ENCODE data around the gene KCNK13.

Gene KCNK13

GRCh38 chr14:90091393-90091792 is 29.6 kb downstream of the KCNK13 start:
- Mint-ChIP-seq H3K9me3 (no peaks in the 10 kb centered on the region), H3K27me3 (peaks cover 22% of the 10 kb centered on the region), H3K27ac (no peak overlapping the region), H3K4me1 (peaks cover 3% of the 10 kb centered on the region), H3K4me3 (no peak overlapping the region), H3K36me3 (ENCODE audit: low read depth) (no peaks in the 10 kb centered on the region)
- ATAC-seq (no peak), DNase-seq (no peak)

GRCh38 chr14:90093942-90094595 is 32.3 kb downstream of the KCNK13 start:
- ATAC-seq, result peak; percentile 63
- Mint-ChIP-seq H3K36me3 (ENCODE audit: low read depth) (no peaks in the 10 kb centered on the region), H3K9me3 (no peaks in the 10 kb centered on the region), H3K4me1 (peaks cover 3% of the 10 kb centered on the region), H3K27ac (no peak overlapping the region), H3K27me3 (peaks cover 16% of the 10 kb centered on the region), H3K4me3 (no peak overlapping the region)
- DNase-seq, result no peak

DNA sequence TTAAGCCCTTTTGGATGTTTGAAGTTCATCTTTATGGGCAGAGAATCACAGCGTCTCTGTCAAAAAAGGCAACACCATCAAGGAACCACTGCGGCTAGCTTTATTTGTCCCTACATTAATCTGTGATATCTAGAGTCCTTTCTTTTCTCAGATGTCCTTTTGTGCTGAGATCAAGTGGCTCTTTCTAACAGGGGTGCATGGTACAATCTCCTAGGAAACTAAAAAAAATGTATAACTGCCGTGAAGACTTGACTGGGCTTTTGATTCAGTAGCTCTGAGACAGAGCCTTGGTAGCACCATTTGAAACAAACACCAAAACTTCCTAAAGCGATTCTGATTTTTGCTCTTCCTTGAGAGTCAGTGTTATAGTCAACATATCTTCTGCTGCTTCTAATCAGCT is 33.3 kb downstream of the KCNK13 start:
- H3K27me3 Mint-ChIP-seq, result peaks cover 13% of the 10 kb centered on the region
- H3K27ac Mint-ChIP-seq, result no peak overlapping the region
- no peak for DNase-seq
- no peak for ATAC-seq
- H3K4me1 Mint-ChIP-seq, result peaks cover 3% of the 10 kb centered on the region
- no peaks in the 10 kb centered on the region for H3K9me3 Mint-ChIP-seq
- H3K36me3 Mint-ChIP-seq (ENCODE audit: low read depth), result no peaks in the 10 kb centered on the region
- no peak overlapping the region for H3K4me3 Mint-ChIP-seq

DNA sequence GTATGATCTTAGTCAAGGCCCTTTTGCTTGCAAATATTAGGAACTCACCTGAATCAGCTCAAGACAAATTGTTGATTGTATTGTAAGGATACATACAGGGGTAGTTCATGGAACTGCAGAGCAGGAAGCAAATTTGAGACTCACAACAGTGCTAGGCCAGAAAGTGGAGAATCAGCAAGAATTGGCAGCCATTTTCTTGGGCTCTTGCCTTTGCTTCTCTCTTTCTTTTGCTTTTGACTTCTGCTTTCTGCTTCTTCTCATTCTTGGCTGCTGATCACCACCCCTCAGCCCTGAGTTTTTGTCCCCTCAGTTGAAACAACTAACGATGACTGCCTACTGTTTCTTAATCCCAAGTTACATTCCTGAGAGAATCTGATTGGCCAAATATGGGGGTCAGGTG is 34.8 kb downstream of the KCNK13 start:
- no peak for ATAC-seq
- H3K36me3 Mint-ChIP-seq (ENCODE audit: low read depth), result no peaks in the 10 kb centered on the region
- H3K4me1 Mint-ChIP-seq, result peaks cover 3% of the 10 kb centered on the region
- no peak overlapping the region for H3K4me3 Mint-ChIP-seq
- no peaks in the 10 kb centered on the region for H3K9me3 Mint-ChIP-seq
- peaks cover 13% of the 10 kb centered on the region for H3K27me3 Mint-ChIP-seq
- no peak for DNase-seq
- H3K27ac Mint-ChIP-seq, result no peak overlapping the region

DNA sequence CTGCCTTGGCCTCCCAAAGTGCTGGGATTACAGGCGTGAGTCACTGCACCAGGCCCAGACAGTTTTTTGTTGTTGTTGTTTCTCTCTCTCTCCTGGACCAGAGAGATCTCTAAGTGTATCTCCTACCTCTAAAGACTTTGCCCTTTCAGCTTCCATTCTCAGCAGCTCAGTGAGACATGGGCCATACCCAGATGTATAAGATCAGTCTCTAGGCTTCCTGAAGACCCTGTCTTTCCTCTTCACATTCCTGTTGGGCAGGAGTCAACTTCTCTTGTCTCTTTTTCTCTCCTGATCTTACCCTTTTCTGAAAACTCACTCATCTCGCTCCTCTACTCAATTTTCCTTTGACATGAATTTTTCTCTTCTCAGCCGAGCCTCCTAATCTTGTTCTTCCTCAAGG is 42.0 kb downstream of the KCNK13 start:
- Mint-ChIP-seq H3K27me3 (peaks cover 3% of the 10 kb centered on the region), H3K36me3 (ENCODE audit: low read depth) (no peaks in the 10 kb centered on the region), H3K27ac (no peak overlapping the region), H3K9me3 (no peaks in the 10 kb centered on the region), H3K4me3 (no peak overlapping the region), H3K4me1 (no peaks in the 10 kb centered on the region)
- DNase-seq (no peak), ATAC-seq (no peak)

GRCh38 chr14:90105756-90106155 is 44.0 kb downstream of the KCNK13 start:
- Mint-ChIP-seq H3K27ac (no peak overlapping the region), H3K4me1 (no peaks in the 10 kb centered on the region), H3K9me3 (no peaks in the 10 kb centered on the region)

GRCh38 chr14:90107789-90108188 is 46.0 kb downstream of the KCNK13 start:
- Mint-ChIP-seq H3K27ac (no peak overlapping the region), H3K36me3 (ENCODE audit: low read depth) (no peaks in the 10 kb centered on the region), H3K4me3 (no peak overlapping the region), H3K4me1 (no peaks in the 10 kb centered on the region), H3K9me3 (no peaks in the 10 kb centered on the region), H3K27me3 (peaks cover 9% of the 10 kb centered on the region)
- ATAC-seq, result no peak
- DNase-seq, result no peak

More at GRCh38 chr14:90105756-90106155, 44.0 kb downstream of the KCNK13 start:
- Mint-ChIP-seq H3K27me3 (peaks cover 3% of the 10 kb centered on the region), H3K4me3 (no peak overlapping the region), H3K36me3 (ENCODE audit: low read depth) (no peaks in the 10 kb centered on the region)
- DNase-seq, result no peak
- ATAC-seq, result no peak

GRCh38 chr14:90109858-90110257 is 48.1 kb downstream of the KCNK13 start:
- H3K4me1 Mint-ChIP-seq, result no peaks in the 10 kb centered on the region
- no peak overlapping the region for H3K4me3 Mint-ChIP-seq
- no peaks in the 10 kb centered on the region for H3K36me3 Mint-ChIP-seq (ENCODE audit: low read depth)
- ATAC-seq (no peak), DNase-seq (no peak)
- H3K27ac Mint-ChIP-seq, result no peak overlapping the region
- no peaks in the 10 kb centered on the region for H3K9me3 Mint-ChIP-seq
- peaks cover 11% of the 10 kb centered on the region for H3K27me3 Mint-ChIP-seq

DNA sequence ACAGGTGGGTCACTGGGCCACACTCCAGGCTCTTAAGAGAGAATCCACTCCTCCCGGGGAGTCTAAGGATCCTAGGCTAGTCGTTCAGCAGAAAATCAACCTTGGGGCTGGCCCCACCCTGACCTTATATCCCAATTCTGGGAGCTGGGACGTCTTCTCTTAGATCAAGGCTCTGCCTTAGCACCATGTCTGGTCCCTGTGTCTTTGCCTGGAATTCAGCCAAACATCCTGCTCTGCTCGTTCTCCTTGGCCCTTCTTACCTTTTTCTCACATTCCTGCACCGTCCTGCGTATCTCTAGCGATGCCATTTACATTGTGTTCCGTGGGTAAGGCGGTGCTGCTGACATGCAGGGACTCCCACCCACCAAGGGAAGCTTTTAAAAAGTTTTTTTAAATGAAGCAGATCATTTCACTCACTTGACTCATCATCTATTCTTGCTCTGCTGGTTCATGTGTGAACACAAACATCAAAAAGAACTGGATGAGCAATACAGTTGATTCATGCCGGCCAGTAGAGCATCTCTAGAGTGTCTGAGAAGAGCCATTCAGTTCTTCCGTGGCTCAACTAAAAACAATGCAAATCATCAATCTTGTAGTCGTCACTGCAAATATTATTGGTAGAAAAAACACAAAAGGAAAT is 50.2 kb downstream of the KCNK13 start:
- H3K4me3 Mint-ChIP-seq, result no peak overlapping the region
- DNase-seq (no peak), ATAC-seq (peak; percentile 40)
- no peaks in the 10 kb centered on the region for H3K4me1 Mint-ChIP-seq
- no peaks in the 10 kb centered on the region for H3K36me3 Mint-ChIP-seq (ENCODE audit: low read depth)
- H3K27ac Mint-ChIP-seq, result no peak overlapping the region
- peaks cover 11% of the 10 kb centered on the region for H3K27me3 Mint-ChIP-seq
- H3K9me3 Mint-ChIP-seq, result no peaks in the 10 kb centered on the region

GRCh38 chr14:90114554-90114953 is 52.8 kb downstream of the KCNK13 start:
- Mint-ChIP-seq H3K27ac (no peak overlapping the region), H3K4me1 (no peaks in the 10 kb centered on the region), H3K9me3 (no peaks in the 10 kb centered on the region), H3K4me3 (no peak overlapping the region), H3K27me3 (peaks cover 11% of the 10 kb centered on the region), H3K36me3 (ENCODE audit: low read depth) (no peaks in the 10 kb centered on the region)
- DNase-seq, result no peak
- no peak for ATAC-seq

- H3K4me3 Mint-ChIP-seq, result no peak overlapping the region
- no peak overlapping the region for H3K27ac Mint-ChIP-seq
- peaks cover 12% of the 10 kb centered on the region for H3K27me3 Mint-ChIP-seq
- no peaks in the 10 kb centered on the region for H3K9me3 Mint-ChIP-seq
- no peaks in the 10 kb centered on the region for H3K4me1 Mint-ChIP-seq
- ATAC-seq, result no peak
- DNase-seq, result no peak
- H3K36me3 Mint-ChIP-seq (ENCODE audit: low read depth), result no peaks in the 10 kb centered on the region
Measured at GRCh38 chr14:90115780-90116179, 54.0 kb downstream of the KCNK13 start.

DNA sequence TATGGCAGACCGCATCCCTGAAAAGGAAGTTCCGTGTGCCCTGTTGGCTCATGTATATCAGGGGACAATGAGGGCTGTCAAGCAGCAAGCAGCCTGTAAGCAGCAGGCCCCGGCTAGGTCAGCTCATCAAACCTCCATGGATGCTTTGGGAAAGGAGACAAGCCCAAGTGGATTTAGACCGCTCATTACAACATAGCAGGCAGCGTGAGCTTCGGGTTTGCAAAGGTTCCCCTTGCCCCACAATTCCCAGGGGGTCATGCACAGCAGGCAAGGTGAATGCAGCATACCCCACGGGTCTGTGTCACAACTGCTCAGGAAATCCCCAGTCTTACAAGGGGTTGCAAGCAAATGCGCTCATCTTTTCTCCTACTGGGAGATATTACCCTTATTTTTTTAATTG is 54.6 kb downstream of the KCNK13 start:
- DNase-seq (no peak), ATAC-seq (no peak)
- Mint-ChIP-seq H3K4me1 (no peaks in the 10 kb centered on the region), H3K36me3 (ENCODE audit: low read depth) (no peaks in the 10 kb centered on the region), H3K4me3 (no peak overlapping the region), H3K27me3 (peaks cover 10% of the 10 kb centered on the region), H3K27ac (no peak overlapping the region), H3K9me3 (no peaks in the 10 kb centered on the region)

GRCh38 chr14:90118027-90118426 is 56.2 kb downstream of the KCNK13 start:
- Mint-ChIP-seq H3K4me1 (no peaks in the 10 kb centered on the region), H3K27ac (no peak overlapping the region), H3K36me3 (ENCODE audit: low read depth) (no peaks in the 10 kb centered on the region), H3K27me3 (peaks cover 8% of the 10 kb centered on the region), H3K4me3 (no peak overlapping the region), H3K9me3 (no peaks in the 10 kb centered on the region)
- ATAC-seq (no peak), DNase-seq (no peak)

DNA sequence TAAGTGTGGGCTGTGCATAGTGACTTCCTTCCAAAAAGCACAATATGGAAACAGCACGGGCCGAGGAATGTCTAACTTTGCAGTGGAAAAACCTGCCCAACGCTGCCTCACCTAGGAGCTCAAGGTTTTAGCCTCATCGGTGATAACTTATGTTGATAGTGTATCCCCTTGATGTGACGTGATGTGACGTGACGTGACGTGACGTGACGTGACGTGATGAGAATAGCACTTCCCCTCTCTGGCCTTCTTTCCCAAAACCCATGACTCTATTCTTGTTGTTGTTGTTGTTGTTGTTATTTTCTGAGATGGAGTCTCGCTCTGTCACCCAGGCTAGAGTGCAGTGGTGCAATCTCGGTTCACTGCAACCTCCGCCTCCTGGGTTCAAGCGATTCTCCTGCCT is 64.5 kb downstream of the KCNK13 start:
- ATAC-seq, result no peak
- Mint-ChIP-seq H3K36me3 (ENCODE audit: low read depth) (no peaks in the 10 kb centered on the region), H3K27ac (no peak overlapping the region), H3K4me3 (no peak overlapping the region), H3K4me1 (no peaks in the 10 kb centered on the region), H3K9me3 (no peaks in the 10 kb centered on the region), H3K27me3 (peaks cover 12% of the 10 kb centered on the region)
- no peak for DNase-seq

- no peaks in the 10 kb centered on the region for H3K36me3 Mint-ChIP-seq (ENCODE audit: low read depth)
- DNase-seq, result no peak
- H3K4me1 Mint-ChIP-seq, result no peaks in the 10 kb centered on the region
- no peak for ATAC-seq
- no peak overlapping the region for H3K4me3 Mint-ChIP-seq
- peaks cover 3% of the 10 kb centered on the region for H3K27me3 Mint-ChIP-seq
- no peaks in the 10 kb centered on the region for H3K9me3 Mint-ChIP-seq
- H3K27ac Mint-ChIP-seq, result no peak overlapping the region
Measured at GRCh38 chr14:90132821-90133570, 71.2 kb downstream of the KCNK13 start.
